HG03432 (cell line): ENCODE results near the gene MUS81.
"Not testable (repeated sequence)": the region's sequence is repeated elsewhere in the genome, so short reads cannot be mapped to it uniquely, and the experiment has no call there.

ENCODE experiments used
- ATAC-seq: cut with Tn5 transposase; IDR thresholded peaks from one replicate; pipeline ENCODE4 v1.9.1; 2021; ENCODE audit warnings: mild to moderate bottlenecking, moderate library complexity; ENCODE audit not compliant: unreplicated experiment

The MUS81 gene

DNA sequence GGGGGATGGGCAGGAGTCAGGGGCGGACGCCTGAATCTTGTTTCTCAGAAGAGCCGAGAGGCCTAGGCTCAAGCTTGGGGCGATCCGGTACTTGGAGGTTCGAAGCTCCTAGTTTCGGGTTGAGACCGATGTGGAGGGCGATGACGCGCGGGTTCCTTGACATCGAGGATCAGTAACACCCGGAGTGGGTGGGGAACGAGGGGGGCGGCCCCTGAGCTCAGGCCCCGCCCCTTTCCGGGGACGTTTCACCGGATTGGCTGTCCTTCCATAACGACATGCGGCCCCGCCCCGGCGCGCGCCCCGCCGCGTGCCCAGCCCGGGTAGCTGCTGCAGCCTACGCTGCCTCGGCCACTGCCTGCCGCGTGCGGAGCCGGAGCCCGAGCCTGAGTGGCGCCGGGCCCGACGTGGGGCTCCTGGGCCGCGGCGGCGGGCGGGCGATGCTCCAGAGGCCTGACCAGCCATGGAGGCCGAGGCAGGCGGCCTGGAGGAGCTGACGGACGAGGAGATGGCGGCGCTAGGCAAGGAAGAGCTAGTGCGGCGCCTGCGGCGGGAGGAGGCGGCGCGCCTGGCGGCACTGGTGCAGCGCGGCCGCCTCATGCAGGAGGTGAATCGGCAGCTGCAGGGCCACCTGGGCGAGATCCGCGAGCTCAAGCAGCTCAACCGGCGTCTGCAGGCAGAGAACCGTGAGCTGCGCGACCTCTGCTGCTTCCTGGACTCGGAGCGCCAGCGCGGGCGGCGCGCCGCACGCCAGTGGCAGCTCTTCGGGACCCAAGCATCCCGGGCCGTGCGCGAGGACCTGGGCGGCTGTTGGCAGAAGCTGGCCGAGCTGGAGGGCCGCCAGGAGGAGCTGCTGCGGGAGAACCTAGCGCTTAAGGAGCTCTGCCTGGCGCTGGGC is 30.3 kb downstream of the MUS81 start, which contains the start of gene CCDC85B:
TSS of gene CCDC85B (plus strand) at position 350 of the 895 bp plus-strand sequence. CDS start at position 461, 111 bp downstream.
- ATAC-seq: peak; percentile 51

DNA sequence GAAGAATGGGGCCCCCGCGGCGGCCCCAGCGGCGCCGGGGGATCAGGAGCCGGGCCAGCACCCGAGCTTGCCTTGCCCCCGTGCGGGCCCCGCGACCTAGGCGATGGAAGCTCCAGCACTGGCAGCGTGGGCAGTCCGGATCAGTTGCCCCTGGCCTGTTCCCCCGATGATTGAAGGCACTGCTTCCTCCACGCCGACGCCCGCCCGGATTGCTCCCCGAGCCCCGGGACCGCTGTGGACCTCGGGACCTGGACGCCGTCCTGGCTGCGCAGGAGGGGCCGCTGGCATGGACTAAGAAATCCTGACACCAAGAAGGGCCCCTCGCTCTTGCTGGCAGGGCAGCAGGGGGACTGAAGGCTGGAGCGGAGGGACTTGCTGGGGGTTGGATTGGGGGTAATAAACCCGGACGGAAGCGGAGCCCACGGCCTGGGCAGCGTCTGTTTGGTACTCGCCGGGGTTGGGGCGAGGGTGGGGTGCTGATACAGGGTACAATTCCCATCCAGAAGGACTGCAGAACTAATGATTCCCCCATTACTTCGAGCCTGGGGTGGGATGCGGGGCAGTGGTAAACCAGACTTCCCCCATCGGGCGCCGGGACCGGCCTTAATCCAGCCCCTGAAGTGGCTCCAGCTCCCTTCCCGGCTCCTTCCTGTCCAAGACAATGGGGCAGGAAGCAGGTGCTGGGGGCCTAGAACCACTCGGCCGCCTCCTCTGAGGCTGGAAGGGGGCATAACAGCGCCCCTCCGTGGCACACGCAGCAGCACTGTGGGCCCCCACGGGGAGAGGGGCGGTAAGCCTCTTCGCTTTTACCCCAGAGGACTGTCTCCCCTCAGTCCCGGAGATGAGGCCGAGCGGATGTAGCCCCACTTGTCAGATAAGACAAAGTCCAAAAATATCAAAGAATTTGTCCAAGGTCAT is 31.2 kb downstream of the MUS81 start:
- no peak for ATAC-seq

DNA sequence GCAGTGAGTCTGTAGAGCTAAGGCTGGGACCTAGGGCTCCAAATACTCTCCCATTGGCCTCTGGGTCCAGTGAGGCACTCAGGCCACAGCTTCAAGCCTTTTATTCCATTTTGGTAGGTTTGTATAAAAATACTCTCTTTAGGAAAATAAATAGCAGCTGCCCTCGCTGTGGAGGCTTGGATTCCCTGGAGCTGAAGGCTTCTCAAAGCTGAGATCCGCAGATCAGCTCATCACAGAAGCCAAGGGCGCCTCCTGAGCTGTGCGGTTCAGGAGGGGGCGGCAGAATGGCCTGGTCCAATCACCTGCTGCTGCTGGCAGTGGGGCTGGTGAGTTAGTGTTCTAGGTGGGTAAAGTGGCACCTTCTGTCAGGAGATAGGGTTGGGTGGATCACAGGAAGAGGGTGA is 31.9 kb downstream of the MUS81 start:
- ATAC-seq: not testable (repeated sequence)

DNA sequence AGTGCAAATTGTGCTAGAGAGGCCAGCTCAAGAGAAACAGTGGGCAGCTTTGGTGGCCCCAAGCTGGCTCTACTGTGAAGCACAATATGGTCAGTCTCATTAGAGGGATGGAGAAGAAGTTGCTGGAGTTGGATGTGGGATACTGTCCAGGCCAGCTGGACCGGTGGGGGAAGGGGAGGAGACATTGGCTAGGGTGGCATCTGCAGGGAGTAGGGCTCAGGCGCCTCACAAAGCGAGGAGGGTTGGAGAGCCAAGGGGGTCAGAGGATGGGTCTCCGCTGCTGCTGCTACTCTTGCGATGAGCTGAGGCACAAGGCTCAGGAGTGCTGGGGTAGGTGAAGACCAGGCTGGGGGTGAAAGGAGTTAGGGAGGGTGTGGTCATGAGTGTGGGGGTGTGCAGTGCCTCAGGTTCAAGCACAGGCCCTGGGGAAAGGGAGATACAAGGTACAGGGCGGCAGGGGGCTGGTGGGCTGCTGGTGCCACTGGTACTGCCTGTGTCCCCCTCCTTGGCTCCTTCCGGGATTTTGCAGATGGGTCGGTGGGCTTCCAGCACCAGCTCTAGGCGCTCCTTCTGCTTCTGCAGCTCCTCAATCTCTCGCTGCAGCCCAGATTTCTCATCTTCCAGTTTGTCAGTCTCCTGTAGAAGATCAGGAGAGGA is 32.6 kb downstream of the MUS81 start:
- ATAC-seq: no peak

DNA sequence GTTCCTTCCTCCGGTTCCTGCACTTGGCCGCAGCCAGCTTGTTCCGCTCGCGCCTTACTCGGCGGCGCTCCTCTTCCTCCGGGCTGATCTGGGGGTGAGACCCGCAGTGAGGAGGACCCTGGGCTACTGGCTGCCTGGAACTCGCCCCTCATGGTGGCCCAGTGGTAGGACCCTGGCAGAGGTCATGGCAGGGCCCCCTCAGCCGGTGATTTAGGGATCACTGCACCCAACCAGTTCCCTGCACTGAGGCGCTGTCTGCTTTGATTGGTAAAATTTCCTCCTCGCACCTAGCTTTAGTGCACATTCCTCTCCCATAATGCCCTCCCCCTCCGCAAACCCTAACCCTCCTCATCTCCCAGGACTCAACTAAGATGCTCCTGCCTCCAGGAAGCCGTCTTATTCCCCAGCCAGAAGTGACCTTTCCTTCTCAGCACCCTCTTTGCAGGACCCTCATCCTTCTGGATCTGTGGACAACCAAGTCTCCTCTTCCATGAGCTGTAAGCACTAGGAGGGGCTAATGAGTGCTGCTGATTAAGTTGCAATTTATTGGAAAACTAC is 33.9 kb downstream of the MUS81 start:
- ATAC-seq: no peak

DNA sequence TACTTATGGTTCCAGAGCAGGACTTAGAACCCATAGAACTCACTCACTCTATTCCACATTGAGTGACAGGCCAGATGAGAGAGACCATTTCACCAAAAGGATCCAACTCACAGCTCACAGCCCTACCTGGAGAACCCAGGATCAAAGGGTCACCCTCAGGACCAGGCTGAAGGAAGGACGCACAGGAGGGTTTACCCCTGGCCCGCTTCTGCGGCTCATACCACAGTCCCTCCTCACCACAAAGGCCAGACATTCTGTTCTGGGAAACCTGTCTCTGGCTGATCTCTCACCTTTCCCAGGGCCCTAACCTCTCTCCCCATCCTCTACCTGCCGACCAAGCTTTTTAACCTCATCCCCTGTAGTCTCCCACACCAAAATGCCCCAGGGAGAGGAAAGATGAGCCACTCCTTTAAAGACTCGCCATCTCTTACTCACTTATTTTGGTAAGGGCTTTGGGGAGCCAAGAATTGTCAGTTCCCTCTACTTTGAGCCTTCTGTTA is 35.3 kb downstream of the MUS81 start:
- no peak for ATAC-seq

DNA sequence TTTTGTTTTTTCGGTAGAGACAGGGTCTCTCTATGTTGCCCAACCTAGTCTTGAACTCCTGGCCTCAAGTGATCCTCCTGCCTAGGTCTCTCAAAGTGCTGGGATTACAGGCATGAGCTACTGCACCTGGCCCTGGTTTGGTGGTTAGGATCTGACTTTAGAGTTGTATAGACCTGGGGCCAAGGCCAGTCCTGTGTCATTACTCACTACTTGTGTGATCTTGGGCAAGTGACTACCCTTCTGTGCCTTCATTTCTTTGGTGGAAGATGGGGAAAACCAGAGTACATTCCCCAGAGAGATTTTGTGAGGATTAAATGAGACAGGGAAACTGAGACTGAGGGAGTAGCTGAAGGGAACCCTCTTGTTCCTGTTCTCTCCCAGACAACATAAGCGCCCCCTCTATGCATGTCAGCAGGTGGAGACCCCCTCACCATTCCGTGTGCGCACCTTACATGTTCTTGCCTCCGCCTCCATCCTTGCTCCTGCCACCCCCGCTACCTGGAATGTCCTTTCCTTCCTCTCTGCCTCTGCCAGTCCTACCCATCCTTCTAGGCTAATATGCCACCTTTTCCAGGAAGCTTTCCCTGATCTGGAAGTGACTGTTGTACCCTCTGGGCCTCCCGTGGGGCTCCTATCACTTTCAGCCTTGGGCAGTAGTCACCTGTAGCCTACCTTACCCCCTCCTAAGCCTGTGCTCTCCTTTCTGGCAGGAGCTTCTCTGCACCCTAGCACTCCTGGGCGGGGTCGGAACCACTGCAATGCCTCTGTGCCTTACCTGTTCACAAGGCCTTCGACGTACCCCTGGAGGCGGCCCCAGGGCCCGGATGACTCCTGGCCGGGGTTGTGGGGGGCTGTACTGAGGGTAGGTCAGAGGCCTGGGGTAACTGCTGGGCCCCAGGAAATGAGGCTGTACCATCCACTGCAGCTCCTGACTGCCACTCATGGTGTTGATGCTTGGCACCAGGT is 36.1 kb downstream of the MUS81 start:
- no peak for ATAC-seq

DNA sequence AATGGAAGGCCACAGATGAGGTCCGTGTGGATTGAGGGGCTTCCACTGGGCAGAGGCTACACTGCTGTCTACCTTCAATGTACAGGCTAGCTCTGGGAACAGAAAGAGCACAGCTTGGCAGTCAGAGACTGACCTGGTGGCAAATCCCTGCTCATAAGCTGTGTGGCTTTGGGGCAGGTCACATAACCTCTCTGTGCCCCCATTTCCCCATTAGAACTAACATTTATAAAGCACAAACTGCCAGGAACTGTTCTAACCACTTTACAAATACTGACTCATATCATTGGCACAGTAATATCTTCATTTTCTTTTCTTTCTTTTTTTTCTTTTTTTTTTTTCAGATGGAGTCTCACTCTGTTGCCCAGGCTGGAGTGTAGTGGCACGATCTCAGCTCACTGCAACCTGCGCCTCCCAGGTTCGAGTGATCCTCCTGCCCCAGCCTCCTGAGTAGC is 36.8 kb downstream of the MUS81 start:
- no peak for ATAC-seq

DNA sequence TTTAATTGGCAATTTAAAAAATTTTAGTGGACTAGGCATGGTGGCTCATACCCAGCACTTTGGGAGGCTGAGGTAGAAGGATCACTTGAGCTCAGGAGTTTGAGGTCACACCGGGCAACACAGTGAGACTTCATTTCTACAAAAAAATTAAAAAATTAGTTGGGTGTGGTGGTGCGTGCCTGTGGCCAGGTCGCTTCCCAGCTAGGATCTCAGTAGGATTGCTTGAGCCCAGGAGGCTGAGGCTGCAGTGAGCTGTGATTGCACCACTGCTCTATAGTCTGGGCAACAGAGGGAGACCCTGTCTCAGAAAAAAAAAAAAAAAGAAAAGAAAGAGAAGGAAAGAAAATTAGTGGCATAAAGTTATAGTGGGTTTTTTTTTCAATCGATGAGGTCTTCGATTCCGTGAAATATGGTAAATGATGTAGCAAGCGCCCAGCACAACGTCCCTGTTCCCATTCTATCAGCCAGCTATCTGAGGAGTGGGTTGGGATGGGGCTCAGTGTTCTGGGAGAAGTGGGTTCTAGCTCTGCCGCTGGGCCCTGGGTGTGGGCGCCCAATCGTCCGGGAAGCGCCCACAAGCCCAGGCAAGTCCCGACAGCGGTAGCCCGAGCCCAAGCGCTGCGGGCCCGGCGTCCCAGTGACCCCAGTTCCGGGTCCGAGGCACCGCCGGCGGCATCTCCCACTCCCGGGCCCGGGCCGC is 38.6 kb downstream of the MUS81 start:
- no peak for ATAC-seq

DNA sequence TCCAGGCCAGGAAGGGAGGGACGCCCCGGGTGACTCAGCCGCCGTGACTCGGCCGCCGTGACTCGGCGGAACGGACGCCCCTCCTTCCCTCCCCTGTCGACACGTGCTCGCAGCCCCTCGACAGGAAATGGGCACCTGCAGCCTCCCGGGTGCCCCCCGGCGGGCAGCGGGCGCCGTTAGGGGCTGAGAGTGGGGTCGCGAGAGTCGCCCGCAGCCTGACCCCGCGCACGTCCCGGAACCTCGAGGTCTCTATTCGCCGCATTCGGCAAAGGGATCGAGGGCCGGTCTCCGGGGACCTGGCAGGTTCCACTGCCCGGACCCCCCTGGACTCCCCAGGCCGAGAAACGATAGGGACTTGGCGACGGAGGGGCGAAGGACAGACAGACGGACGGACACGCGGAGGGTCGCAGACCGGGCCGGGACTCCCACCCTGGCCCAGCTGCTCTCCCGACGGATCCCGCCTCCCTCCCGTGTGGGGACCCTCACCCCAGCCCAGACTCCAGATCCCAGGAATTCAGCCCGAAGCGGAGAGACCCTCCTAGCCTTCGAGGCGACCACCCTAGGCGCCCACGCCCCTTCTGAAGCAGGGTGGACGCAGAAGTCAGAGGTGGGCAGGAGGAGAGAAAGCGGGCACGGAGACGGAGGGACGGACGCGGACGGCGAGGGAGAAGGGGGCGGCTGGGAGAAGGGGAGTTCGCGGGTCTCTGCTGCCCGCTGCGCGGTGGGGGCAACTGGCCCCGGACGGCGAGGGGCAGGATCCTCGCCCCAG is 39.3 kb downstream of the MUS81 start:
- ATAC-seq: peak; percentile 2

DNA sequence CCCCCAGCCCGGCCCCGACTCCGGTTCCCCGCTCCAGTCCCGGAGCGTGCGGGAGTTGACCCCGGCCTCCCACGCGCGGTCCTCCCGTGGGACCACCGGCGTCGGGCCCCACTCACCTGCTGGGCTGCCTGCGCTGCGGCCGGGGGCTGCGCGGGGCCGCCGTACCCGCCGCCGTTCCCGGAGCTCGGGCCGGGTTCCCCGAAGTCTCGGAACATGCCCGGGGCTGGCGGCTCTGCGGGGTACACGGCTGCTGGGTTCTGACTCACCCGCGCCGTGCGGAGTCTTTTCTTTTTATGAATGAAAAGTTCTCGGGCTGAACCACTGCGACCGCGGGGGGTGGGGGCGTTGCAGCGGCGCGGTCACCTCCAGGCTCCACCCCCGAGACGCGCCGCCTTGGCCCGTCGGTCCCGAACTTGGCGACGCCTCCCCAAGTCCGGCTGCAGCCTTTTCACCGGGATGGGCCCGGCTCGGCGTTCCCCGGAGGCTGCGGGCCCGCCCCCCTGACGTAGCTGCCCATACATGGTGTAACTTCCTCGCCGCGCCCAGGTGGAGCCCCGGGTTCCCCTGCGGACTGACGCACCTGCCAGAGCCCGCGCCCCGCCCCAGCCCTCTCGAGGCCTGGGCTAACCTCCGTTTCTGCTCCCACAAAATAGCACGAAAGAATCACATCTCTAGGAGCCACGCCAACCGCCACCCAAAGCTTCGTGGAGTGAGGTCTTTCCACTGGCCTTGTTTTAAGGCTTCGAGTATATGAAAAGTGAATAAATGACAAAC is 40.1 kb downstream of the MUS81 start, which contains the start of gene FOSL1:
TSS of gene FOSL1 (minus strand) at position 264 of the 774 bp plus-strand sequence. CDS start at position 215, 49 bp downstream.
- ATAC-seq: peak; percentile 78

DNA sequence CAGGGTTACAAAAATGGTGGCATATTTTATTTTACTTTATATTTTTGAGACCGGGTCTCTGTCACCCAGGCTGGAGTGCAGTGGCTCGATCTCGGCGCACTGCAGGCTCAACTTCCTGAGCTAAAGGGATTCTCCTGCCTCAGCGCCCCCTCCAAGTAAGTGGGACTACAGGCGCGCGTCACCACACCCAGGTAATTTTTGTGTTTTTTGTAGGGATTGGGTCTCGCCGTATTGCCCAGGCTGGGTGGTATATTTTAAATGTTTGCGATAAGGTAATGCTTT is 40.6 kb downstream of the MUS81 start:
- ATAC-seq: no peak

DNA sequence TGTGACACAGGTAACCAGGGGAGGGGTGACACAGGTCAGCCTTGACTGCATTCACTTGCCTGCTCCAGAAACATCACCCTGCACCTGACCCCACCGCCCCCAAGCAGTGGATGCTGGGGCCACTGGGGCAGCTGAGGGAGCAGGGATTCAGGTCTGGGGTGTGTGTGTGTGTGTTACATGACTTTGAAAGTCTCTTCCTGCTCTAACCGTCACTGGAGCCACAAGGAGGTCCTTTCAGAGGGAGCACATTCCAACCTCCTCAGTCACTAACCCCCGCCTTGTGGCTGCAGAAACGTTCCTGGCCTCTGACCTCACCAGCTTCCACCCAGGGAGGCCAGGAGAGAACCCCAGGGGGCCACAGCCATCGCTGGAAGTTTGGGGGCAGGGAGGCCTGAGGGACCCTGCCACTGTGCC is 42.8 kb downstream of the MUS81 start:
- no peak for ATAC-seq

DNA sequence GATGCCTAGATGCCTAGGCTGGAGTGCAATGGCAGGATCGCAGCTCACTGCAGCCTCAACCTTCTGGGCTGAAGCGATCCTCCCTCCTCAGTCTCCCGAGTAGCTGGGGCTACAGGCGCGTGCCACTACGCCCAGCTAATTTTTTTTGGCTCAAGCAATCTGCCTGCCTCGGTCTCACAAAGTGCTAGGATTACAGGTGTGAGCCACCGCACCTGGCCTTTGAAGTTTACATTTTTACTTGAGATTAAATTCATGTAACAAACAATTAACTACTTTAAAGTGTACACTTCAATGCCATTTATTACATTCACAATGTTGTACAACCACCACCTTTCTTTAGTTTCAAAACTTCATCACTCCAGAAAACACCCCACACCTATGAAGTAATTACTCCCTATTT is 43.5 kb downstream of the MUS81 start:
- no peak for ATAC-seq

DNA sequence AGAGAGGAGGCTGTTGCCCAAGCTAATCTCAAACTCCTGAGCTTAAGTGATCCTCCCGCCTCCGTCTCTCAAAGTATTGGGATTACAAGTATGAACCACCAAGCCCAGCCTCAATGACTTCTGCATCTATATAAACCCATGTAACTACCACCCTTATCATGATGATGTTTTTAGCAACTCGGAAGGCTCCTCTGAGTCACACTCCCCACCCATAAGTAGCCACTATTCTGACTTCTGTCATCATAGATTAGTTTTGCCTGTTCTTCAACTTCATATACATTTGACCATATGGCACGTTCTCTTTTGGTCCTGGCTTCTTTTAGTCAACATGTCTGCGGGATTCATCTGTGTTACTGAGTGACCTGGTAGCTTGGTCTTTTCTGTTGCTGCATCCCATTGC is 46.4 kb downstream of the MUS81 start:
- ATAC-seq: no peak

DNA sequence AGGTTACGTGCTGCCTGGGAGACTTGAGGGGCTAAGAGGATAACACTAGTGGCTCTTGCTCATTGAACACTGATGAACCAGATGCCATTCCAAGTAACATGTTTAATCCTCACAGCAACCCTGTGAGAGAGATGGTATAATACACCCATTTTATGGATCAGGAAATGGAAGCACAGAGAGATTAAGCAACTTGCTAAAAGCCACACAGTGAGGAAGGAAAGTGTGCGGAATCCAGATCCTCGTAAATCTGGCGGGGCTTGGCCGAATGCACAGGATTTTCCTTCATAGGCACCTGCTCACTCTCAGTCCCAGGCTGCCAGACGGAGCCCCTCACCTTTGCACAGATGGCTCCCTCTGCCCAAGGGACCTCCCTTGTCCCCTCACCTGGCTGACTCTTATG is 47.6 kb downstream of the MUS81 start:
- no peak for ATAC-seq
